Stimulated activated naive CD8-positive, alpha-beta T cell treated with anti-CD3 and anti-CD28 coated beads, Interleukin-15, Interleukin-2, amounts not matched to agents 100 U/mL and 50 U/mL, for 24 hours (primary cell): ENCODE results near the gene PSMB10.
"Not testable (repeated sequence)": the region's sequence is repeated elsewhere in the genome, so short reads cannot be mapped to it uniquely, and the experiment has no call there.

Experiments
- ATAC-seq: fragments of 150-1000 bp; cut with Tn5 transposase; one replicate; pipeline ENCODE4 v1.10.0; 2021
- DNase-seq: peaks from one replicate; pipeline ENCODE4 v3.0.0; 2021

PSMB10 gene

DNA sequence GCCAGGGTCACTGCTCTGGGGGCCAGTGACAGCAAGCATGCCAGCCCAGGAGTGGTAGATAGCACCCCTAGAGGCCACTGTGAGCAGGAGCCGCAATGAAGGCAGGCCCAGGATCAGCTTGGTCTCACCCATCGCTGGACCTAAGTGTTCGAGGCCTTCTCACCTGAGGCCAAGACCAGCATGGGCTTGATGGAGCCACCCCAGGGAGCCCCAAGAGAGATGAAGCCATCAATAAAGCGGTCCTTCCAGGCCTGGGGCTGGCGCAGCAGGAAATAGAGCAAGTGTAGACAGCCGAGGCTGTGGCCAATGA, 5.5 kb upstream of the PSMB10 start:
- DNase-seq = peak; percentile 53
- ATAC-seq = no peak

DNA sequence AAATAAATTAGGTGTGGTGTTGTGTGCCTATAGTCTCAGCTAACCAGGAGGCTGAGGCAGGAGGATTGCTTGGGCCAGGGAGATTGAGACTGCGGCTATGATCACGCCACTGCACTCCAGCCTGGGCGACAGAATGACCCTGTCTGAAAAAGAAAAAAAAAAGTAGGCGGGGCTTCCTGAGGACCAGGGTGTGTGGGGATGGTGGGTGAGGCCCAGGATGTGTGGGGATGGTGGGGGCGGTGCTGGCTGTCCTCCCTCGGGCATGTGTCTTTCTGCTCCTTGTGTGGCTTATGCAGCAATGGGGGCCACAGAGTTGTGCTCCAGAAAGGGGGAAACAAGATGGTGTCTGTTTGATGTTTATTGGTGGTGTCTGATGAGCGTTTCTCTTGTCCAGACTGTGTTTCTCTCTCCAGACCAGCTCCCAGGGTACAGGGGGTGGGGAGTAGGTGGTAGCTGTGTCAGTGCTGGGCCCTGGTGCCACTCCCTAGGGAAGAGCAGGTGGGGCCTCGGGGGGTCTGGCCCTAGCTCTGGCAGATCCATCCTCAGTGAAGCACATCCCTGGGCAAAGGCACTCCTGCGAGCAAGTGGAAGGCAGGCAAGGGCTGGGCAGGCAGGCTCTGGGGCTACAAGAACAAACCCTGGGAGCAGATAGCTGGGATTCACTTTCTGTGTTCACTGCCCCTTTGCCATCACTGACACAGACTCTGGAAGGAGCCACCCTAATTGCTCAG, 5.0 kb upstream of the PSMB10 start:
- no peak for ATAC-seq
- DNase-seq = no peak

DNA sequence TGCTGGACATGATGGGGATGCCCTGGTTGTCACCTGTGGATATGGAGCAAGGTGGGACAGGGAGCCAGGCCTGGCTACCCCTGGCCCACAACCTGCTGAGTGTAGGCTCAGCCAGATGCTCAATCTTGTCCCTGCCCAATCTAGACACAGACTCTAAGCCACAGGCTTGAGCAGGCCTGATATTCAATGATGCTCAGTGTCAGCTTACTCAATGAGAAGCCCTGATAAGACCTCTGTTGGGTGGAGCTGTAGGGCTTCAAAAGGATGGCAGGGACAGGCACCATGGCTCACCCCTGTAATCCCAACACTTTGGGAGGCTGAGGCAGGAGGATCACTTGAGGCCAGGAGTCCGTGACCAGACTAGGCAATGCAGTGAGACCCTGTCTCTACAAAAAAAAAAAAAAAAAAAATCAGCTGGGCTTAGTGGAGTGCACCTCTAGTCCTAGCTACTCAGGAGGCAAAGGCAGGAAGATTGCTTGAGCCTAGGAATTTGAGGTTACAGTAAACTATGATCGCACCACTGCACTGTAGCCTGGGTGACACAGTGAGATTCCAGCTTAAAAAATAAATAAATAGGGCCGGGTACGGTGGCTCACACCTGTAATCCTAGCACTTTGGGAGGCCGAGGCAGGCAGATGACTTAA, 3.9 kb upstream of the PSMB10 start:
- ATAC-seq (no peak), DNase-seq (no peak)

DNA sequence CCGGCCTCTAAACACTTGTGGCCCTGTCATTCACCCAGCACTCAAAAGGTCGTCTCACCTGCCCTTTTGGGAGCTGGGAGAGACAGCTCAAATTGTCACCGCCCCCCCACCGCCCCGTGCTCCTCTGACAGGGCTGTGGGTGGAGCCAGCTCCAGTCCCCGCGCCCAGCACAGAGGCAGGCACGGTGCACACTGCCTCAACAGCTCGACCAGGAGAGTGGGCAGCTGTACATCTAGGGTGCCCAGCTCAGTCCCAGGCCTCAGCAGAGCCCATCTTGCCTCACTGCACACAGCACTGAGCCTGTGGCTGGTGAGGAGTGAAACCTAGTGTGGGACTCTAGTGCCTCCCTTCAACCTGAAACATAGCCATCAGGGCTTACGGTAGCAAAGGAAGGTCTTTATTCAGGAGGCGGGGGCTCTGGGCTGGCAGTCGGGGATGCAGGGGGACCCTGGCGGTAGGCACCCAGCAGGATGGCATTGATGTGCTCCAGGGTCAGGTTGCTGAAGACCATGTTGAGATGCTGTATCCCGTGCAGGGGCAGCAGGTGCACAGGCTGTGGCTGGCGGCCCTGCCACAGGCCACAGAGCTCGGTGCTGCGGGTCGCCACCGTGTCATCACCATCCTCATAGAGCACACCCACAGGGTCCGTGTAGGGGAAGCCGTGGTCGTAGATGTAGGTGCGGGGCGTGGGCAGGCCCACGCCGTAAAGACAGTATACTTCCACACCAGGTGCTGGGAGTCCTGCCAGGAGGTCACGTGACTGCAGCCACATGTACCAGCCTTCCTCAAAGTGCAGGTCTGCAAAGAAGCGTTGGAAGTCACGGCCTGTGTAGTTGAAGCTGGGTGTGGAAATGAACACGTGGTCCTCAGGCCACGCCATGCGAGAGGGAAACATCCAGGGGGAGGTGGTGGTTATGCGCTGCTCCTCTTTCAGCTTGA, 3.1 kb upstream of the PSMB10 start:
- ATAC-seq (peak; percentile 30), DNase-seq (peak; percentile 76)

DNA sequence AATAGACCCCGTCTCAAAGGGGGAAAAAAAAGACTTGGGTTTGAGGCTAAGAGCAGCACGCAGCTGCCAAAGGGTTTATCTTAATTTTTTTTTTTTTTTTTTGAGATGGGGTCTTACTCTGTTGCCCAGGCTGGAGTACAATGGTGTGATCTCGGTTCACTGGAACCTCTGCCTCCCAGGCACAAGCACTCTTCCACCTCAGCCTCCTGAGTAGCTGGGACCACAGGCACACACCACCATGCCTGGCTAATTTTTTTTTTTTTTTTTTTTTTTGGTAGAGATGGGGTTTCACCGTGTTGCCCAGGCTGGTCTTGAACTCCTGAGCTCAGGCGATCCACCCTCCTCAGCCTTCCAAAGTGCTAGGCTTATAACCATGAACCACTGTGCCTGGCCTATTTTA, 1.1 kb upstream of the PSMB10 start:
- not testable (repeated sequence) for DNase-seq, ATAC-seq

DNA sequence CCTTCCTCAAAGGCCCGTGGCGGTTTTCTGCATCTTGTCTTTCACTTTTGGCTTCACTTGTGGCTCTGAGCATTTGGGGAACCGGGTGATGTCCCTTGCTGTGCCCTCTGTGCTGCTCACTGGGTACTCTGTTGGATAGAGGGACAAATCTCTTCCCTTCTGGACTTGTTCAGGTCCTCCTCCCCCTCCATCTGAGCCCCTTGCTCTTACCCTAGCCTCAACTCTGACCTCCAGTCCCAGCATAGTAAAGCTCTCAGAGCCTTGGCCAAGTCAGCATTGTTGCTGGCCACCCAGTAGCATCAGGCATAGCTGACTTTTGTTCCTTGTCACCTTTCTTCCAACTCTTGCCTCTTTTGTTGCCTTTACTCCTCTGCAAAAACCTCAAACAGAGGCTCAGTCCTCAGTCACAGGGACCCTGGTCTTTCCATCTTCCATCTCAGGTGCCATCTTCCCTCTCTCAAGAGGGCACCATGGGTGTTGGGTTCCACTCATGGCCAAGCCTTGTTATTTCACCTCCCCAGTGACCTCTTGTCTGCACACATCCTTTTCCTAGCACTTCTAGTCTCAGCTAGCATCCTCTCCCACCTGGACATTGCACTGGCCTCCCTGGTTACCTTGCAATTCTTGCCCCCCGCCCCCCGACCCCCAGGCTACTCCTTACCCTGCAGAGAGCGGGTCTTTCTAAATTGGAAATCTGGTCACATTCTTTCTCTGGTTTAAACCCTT, 393 bp upstream of the PSMB10 start:
- DNase-seq = peak; percentile 78
- ATAC-seq = peak; percentile 50

DNA sequence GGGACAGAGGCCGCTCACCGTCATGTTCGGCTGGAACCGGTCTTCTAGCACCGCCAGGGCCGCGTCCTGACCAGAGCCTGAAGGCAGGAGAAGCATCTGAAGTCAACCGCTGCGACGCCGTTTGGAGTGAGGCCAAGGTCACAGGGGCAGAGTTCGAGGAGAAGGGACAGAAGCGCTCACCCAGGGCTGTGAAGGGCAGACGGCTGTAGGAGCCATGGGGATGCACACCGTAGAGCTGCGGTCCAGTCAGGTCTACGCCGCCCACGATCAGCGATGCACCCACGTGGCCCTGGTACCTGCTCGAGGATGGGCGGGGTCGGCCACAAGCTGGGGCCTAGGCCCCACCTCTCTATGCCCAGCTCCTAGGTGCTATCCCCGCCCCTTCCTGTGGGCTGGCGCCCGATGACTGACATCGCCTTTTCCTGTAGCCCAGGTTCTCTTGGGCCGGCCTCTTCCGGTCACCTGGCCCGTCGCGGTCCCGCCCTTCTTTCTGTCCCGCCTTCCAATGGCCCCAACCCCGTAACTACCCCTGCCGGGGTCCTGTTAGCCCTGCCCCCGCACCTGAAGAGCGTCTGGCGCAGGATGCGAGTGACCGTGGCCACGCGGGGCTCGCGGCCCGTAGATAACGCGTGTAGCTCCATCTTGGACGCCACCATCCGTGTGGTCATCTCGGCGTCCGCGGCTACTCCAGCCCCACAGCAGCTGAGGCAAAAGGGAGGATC, 1.1 kb downstream of the PSMB10 start:
- DNase-seq (peak; percentile 96), ATAC-seq (peak; percentile 91)

DNA sequence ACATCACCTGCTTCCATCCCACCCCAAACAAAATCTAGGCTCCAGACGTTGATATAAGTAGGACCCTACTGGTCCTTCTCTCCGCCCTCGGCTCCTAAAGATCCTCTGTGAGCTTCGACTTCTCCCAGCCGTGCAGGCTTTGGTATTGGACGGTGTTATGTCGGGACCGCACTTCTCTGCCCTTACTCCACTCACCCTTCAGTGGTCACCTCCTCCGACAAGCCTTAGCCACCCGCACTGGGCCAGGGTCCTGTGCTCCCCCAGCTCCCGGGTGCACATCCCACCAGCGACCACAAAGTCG, 1.6 kb downstream of the PSMB10 start:
- ATAC-seq (no peak), DNase-seq (no peak)

DNA sequence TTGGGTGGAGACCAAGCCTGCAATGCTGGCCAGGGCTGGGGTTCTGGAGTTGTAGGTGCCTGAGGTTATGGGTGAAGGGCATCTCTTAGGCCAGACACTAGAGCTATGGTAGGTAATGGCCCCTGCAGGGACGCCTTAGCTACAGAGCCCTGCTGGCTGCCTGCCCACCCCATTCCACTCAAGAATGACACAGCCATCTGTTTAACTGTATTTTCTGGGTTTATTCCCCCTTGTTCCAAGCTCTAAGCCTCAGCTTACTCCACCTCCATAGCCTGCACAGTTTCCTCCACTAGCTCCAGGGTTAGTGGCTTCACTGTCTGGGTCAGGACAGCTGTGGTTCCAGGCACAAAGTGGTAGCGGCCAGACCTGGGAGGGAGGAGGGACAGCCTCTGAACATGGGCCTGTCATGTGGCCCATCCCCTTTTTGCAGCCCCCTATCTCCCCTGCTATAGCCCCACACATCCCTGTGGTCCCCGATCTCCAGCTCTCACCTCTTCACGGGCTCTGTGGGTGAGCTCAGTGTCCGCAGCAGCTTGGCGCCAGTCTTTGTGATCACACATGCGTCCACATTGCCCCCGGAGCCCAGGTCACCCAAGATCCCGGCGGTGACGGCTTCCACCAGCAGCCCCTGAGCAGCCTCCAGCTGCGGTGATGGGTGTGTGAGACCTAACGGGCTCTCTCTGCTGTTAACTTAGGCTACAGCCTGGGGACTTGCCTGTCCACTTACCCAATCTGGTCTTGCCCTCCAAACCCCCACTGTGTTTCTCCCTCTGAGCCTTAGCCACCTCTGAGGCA, 2.1 kb downstream of the PSMB10 start:
- ATAC-seq (no peak), DNase-seq (no peak)

DNA sequence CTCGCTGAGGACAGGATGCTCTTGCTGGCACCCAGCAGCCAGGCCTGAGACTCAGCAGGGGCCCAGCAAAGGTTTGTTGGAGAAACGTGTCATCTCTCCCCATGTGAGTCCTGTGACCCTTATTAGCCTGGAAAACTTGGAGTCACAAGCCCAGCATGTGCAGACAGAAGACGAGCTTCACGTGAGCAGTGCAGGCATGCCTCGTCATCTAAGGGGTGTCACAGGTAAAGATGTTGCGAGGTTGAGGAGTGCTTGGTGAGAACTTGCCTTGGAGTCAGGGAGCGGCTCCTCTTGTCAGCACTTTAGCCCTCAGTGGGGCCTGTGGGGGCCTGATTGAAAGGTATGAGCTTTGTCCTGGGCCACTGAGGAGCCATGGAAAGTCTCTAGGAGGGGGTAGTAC, 2.8 kb downstream of the PSMB10 start:
- no peak for DNase-seq
- ATAC-seq = no peak

DNA sequence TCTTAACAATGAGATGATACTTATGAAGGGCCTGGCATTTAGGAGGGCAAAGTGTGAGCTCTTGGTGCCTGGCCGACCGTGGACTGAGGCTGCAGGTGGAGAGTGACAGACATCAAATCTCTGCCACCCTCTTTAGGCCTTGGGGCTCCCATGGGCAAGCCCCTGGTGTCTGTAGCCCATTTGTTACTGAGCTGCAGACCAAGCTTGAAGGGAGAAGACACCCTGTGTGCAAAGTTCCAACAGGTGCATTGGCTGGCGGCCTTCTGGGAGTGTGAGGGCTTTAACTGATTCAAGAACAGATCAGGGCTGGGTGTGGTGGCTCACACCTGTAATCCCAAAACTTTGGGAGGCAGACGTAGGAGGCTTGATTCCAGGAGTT, 4.2 kb downstream of the PSMB10 start:
- DNase-seq = no peak
- ATAC-seq = no peak

DNA sequence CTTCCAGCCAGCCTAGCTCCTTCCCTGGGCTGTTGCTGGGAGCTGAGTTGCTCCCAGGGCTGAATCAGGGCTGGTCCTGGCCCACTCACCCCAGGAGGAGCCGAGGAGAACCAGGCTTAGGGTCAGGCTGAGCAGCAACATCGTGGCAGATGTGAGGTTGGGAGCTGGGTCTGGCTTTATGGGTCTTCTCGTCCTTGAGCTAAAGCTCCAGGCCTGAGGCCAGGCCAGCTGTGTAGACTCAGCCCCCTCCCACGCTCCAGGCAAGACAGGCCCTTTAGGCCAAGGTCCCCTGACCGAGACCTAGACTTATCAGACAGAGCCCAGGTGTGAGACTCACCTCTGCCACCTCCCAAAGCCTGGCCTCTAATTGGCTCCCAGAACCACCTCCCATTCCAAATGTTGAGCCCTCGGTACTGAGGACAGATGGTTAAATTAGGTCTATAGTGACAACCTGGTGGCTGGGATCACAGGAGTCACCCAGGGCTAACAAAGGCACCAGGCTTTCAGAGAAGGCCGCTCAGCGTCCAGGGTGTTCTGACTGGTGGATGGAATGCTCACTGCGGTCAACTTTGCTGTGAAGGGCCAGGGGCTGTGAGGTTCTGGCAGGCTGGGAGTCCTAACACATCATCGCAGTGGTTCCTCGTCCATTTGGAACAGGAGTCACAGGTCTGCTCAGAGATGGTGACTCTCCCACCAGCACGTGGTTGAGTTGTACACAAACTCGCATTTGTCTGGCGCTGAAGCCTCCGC, 4.8 kb downstream of the PSMB10 start, which contains the start of gene CTRL:
TSS of gene CTRL (minus strand) at position 151 of the 750 bp plus-strand sequence. CDS start at position 141, 10 bp downstream.
- no peak for ATAC-seq

DNA sequence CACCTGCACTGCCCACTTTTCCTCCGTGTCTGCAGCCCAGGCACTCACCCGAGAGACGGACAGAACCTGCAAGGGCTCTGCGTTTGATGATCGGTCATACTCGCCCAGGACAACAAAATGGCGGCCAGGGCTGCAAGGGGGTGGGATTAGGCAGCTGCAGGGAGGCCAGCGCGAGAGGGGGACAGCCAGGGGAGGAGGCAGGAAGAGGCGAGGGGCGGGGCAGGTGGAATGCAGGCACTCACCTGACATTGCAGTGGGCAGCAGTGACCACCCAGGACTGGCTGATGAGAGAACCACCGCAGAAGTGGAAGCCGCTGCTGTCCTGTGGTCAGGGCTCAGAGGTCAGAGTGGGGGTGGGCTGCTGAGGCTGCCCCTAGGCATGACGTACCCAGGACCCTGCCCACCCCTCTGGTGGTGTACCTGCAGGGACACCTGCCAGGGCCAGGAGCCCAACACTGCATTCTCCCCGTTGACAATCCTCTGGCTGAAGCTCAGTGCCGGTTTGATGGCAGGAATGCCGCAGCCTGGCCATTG, 5.9 kb downstream of the PSMB10 start:
- no peak for ATAC-seq
- no peak for DNase-seq

More for the DNA sequence above, 4.8 kb downstream of the PSMB10 start, which contains the start of gene CTRL:
- DNase-seq = no peak

DNA sequence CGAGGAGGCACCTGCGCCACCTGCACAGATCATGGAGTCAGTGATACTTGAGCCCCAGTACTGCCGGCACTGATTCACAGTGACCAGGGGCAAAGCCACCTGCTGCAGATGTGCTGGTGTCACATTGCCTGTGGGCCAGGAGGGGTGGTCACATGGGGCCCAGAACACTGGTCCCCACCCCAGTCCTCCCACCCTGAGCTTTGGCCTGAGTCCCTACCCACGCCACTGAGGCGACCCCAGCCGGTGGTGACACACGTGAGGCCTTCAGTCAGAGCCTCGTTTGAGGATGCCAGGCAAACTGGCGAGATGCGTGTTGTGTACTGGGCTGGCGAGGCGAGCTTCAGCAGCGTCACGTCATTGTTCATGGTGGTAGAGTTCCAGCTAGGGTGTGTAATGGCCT, 6.5 kb downstream of the PSMB10 start:
- ATAC-seq = no peak
- no peak for DNase-seq

DNA sequence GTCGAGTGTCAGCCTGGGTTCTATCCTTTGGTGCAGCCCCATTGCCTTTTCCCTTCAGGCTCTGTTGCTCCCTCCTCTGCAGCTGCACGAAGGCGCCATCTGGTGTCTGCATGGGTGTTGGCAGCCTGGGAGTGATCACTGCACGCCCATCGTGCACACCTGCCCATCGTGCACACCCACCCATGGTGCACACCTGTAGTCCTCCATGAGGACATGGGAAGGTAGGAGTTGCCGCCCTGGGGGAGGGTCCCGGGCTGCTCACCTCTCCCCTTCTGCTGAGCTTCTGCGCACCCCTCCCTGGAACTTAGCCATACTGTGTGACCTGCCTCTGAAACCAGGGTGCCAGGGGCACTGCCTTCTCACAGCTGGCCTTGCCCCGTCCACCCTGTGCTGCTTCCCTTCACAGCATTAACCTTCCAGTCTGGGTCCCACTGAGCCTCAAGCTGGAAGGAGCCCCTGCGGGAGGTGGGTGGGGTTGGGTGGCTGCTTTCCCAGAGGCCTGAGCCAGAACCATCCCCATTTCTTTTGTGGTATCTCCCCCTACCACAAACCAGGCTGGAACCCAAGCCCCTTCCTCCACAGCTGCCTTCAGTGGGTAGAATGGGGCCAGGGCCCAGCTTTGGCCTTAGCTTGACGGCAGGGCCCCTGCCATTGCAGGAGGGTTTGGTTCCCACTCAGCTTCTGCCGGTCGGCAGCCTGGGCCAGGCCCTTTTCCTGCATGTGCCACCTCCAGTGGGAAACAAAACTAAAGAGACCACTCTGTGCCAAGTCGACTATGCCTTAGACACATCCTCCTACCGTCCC, 7.9 kb downstream of the PSMB10 start:
- DNase-seq (peak; percentile 85), ATAC-seq (peak; percentile 79)

DNA sequence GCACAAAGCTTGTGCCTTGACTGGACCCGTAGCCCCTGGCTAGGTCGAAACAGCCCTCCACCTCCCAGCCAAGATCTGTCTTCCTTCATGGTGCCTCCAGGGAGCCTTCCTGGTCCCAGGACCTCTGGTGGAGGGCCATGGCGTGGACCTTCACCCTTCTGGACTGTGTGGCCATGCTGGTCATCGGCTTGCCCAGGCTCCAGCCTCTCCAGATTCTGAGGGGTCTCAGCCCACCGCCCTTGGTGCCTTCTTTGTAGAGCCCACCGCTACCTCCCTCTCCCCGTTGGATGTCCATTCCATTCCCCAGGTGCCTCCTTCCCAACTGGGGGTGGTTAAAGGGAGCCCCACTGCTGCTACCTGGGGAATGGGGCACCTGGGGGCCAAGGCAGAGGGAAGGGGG, 8.5 kb downstream of the PSMB10 start:
- ATAC-seq (no peak), DNase-seq (no peak)

DNA sequence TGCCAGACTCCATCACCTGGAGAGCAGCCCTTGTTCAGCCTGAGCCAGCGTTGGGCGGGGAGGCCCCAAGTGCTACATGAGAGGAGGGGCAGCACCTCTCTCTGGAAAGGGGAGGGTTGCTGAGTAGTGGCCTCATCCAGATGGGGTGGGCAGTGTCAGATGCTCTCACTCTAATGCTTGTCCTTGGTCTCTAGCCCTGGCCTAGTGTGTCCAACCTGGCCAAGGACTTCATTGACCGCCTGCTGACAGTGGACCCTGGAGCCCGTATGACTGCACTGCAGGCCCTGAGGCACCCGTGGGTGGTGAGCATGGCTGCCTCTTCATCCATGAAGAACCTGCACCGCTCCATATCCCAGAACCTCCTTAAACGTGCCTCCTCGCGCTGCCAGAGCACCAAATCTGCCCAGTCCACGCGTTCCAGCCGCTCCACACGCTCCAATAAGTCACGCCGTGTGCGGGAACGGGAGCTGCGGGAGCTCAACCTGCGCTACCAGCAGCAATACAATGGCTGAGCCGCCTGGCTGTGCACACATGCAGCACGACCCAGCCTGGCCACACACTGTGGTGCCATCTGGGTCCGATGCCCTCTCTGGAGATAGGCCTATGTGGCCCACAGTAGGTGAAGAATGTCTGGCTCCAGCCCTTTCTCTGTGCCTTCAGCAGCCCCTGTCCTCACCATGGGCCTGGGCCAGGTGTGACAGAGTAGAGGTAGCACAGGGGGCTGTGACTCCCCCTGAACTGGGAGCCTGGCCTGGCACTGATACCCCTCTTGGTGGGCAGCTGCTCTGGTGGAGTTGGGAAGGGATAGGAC, 9.3 kb downstream of the PSMB10 start:
- ATAC-seq = no peak
- DNase-seq = no peak

DNA sequence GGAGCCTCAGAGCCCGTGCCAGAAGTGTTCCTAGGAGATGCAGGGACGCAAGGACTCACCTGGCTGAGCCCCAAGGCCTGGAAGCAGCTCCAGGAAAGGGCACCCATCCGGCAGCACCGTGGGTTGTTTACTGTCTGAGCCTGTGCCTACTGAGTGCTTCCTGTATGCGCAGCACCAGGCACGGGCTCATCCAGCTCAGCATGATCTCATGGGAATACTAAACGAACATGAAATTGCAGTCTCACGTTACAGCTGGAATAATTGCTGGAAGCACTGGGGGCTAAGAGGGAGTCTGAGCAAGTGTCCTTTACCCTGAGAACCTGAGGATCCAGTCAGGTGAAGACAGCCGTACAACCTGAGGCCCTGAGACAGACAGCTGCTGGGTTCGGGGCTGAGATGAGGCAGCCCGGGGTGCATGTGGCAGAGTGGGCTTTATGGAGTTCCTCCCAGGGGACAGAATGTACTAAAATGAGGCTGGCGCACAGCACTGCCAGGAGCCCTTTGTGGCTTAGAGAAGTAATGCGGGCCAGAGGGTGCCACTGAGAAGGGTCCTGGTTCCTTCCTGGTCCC, 10.4 kb downstream of the PSMB10 start:
- DNase-seq = no peak
- no peak for ATAC-seq
